Mesothelial cell of epicardium (in vitro differentiated cells): ENCODE data around the gene CFAP58. TPM values are rescaled to one million over a fixed set of nuclear protein-coding genes. Genes with fewer than 3 reads are reported as not detected.

Experiments used
- DNase-seq, 2 experiments: peaks; one replicate each; pipeline ENCODE4 v3.0.0; 2021; ENCODE audit warnings: low spot score in 2 of 2; ENCODE audit not compliant: unreplicated experiment in 2 of 2
- H3K27ac Mint-ChIP-seq: 2 replicates; pipeline ENCODE4 v1.8.0; 2021; ENCODE audit warnings: mixed read lengths
- H3K27me3 Mint-ChIP-seq: 2 replicates; pipeline ENCODE4 v1.8.0; 2021; ENCODE audit warnings: low read depth, mixed read lengths
- H3K36me3 Mint-ChIP-seq: 2 replicates; pipeline ENCODE4 v1.8.0; 2021; ENCODE audit warnings: mixed read lengths
- H3K4me1 Mint-ChIP-seq: 2 replicates; pipeline ENCODE4 v1.8.0; 2021; ENCODE audit warnings: mixed read lengths
- H3K4me3 Mint-ChIP-seq: 2 replicates; pipeline ENCODE4 v1.8.0; 2021; ENCODE audit warnings: mild to moderate bottlenecking, moderate library complexity, mixed read lengths
- H3K9me3 Mint-ChIP-seq: 2 replicates; pipeline ENCODE4 v1.8.0; 2021; ENCODE audit warnings: mixed read lengths
- total RNA-seq: library from RNA; stranded (reverse); gene quantifications from 3 replicates; pipeline ENCODE4 v1.2.1, GENCODE V29; 2021
- TF ChIP-seq, protein P1 (sequence below): fragments of 200-600 bp; sonication (generic); IDR thresholded peaks from one replicate; pipeline ENCODE4 v1.5.0; 2021; ENCODE audit warnings: antibody characterized with exemption; ENCODE audit not compliant: unreplicated experiment

CFAP58 gene
- total RNA-seq, 1 donor from 2014 or later = 0.58 TPM

DNA sequence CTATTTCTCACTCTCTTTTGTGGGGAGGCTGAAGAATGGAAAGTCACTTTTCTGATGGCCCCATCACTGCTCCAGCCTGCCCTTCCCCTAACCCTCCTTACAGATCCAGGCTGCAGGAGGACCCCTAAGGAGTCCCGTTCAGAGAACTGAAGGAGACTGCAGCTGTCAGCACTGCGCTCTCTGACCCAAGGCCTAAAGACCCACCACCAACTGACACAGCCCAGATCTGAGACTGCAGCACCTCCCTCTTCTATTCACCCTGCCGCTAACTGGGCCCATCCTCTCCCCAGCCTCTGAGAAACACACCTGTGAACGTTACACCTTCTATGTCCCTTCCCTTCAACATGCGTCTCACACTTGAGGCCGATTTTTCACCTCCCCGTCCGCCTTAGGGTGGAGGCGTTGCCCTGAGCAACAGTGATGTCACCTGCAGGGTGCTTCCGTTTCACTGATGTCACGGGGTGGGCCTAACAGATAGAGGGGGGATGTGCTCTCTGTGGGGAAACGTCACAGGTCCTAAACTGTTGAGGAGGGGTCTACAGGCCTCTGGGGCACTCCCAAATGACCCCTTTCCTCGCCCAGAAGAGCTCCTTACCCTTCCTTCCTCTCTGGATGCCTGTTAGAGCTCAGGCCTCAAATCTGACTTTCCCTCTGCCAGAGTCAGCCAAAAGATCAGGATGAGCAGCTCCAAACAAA, 20.5 kb upstream of the CFAP58 start:
- Mint-ChIP-seq H3K27me3 (no peaks in the 10 kb centered on the region), H3K4me3 (no peak overlapping the region), H3K27ac (peak overlapping the region; percentile 59), H3K36me3 (no peaks in the 10 kb centered on the region), H3K9me3 (no peaks in the 10 kb centered on the region), H3K4me1 (peaks cover 64% of the 10 kb centered on the region)
- TF ChIP-seq, protein P1, sequence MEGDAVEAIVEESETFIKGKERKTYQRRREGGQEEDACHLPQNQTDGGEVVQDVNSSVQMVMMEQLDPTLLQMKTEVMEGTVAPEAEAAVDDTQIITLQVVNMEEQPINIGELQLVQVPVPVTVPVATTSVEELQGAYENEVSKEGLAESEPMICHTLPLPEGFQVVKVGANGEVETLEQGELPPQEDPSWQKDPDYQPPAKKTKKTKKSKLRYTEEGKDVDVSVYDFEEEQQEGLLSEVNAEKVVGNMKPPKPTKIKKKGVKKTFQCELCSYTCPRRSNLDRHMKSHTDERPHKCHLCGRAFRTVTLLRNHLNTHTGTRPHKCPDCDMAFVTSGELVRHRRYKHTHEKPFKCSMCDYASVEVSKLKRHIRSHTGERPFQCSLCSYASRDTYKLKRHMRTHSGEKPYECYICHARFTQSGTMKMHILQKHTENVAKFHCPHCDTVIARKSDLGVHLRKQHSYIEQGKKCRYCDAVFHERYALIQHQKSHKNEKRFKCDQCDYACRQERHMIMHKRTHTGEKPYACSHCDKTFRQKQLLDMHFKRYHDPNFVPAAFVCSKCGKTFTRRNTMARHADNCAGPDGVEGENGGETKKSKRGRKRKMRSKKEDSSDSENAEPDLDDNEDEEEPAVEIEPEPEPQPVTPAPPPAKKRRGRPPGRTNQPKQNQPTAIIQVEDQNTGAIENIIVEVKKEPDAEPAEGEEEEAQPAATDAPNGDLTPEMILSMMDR = no peak
- DNase-seq = no peak

DNA sequence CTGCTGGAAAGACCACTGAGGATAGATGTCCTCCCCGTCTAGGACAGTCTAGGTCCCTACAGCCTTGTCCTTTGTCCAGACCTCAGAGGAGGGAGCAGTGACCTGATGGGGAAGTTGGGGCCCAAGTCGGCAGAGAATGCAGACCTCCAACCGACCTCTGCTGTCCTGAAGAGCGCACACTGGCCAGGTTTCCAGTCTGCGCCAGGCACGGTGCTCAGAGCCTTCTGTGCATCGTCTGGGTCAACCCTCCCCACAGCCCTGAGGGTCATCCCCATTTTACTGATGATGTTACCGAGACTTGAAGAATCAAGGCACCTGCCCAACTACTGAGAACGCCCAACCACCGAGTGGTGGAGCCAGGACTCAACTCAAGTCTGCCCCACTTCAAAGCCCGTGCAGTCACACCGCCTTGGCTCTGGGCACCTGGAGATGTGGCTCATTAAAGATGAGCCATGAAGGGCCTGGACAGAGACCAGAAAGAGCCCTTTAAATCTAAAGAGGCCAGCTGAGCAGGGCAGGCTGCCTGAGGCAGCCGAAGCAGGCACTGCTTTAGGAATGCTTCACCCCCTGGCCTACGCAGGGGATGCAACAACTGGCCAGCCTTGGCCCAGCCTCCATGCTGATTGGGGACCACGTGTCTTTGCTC, 19.8 kb upstream of the CFAP58 start:
- Mint-ChIP-seq H3K4me1 (peaks cover 60% of the 10 kb centered on the region), H3K27me3 (no peaks in the 10 kb centered on the region), H3K4me3 (no peak overlapping the region), H3K27ac (peak overlapping the region; percentile 59), H3K36me3 (no peaks in the 10 kb centered on the region), H3K9me3 (no peaks in the 10 kb centered on the region)
- TF ChIP-seq, protein P1 = no peak
- DNase-seq = no peak

DNA sequence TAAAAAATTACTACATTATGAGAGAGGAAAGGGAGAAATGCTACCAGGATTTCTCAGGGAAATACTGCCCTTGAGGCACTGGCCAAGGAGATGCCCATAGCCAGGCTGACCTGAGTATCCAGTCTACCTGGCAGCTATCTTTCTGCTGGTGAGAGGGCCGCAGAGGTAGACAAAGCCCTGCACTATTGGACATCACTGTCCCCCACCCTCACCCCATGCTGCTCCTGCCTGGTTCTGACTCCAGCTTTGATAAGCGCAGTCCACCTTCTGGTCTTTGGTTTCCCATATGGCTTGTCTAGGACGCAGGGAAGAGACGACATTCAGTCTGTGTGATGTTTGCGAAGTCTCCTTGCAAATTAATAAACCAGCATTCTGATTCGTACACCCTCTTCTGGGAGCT, 19.1 kb upstream of the CFAP58 start:
- peaks cover 59% of the 10 kb centered on the region for H3K4me1 Mint-ChIP-seq
- H3K27ac Mint-ChIP-seq = no peak overlapping the region
- no peaks in the 10 kb centered on the region for H3K9me3 Mint-ChIP-seq
- H3K36me3 Mint-ChIP-seq = no peaks in the 10 kb centered on the region
- H3K4me3 Mint-ChIP-seq = no peak overlapping the region
- no peak for DNase-seq
- TF ChIP-seq, protein P1 = no peak
- no peaks in the 10 kb centered on the region for H3K27me3 Mint-ChIP-seq

DNA sequence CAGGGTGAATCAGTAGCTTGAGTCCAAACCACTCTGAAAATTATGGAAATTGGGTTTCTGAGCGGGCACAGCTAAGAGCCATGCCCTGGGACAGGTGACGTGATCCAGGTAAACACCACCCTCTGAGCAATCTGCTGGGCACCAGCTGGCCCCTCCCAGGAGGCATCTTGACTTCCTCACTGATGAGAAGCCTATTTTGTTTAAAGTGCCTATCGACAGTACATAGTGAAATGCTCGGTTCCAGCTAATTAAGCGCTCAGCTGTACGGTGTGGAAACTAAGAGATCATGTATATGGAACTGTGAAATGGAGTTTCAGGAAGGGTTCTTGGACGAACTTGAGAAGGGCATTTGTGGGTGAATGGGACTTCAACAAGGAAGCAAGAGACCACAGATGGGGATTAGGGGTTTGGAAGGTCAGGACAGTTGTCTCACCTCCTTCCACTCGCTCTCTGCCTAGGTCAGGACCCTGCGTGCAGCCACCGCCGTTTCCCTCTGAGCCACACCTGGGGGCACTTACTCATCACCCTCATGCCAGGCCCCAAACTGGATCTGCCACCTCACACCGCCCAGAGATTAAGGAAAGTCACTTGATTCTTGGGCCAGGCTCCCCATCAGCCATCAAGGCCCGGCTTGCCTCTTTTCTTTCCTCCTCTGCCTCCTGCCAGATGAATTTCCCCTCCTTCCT, 18.5 kb upstream of the CFAP58 start:
- DNase-seq = no peak
- Mint-ChIP-seq H3K36me3 (no peaks in the 10 kb centered on the region), H3K27ac (peak overlapping the region; percentile 30), H3K27me3 (no peaks in the 10 kb centered on the region), H3K4me1 (peaks cover 59% of the 10 kb centered on the region), H3K4me3 (no peak overlapping the region), H3K9me3 (no peaks in the 10 kb centered on the region)
- TF ChIP-seq, protein P1 = no peak

DNA sequence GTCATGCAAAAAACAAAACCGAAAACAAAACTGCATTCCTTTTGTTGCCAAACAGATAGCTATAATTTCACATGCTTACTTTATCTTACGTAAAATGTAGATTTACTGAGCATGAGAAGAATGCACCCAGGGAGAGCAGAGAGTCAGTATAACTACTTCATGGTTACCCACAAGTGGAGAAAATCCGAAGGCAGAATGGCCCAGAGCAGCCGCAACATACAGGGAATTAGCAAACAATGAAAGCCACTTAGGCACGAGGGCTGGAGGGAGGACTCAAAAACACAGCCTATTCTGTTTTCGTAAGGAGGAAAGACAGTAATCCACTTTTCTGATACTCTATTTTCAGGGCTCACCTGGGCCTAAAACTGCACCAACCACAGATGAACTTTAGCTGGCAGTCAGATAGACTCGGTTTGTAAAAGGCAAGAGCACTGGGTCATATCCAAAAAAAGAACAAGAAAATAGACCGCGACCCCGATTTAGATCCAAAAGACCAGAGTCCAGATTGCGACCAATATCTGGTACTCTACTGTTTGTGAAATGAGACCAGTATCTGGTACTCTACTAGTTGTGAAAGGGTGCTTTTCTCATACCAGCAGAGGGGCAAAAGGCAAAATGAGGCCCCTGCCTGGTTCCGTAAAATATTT, 16.7 kb upstream of the CFAP58 start:
- Mint-ChIP-seq H3K27me3 (no peaks in the 10 kb centered on the region), H3K27ac (peak overlapping the region; percentile 99), H3K9me3 (no peaks in the 10 kb centered on the region), H3K36me3 (no peaks in the 10 kb centered on the region), H3K4me1 (peaks cover 44% of the 10 kb centered on the region), H3K4me3 (peak overlapping the region; percentile 93)
- DNase-seq = no peak
- TF ChIP-seq, protein P1 = no peak
